Epithelial cell of esophagus (primary cell): Measurements from ENCODE around the gene ZNF442.
"Not testable (repeated sequence)": the region's sequence is repeated elsewhere in the genome, so short reads cannot be mapped to it uniquely, and the experiment has no call there.

Experiments
- DNase-seq: peaks from one replicate; pipeline ENCODE4 v3.0.0; 2010; ENCODE audit warnings: low read depth
- H3K4me3 ChIP-seq: 2 replicates; pipeline ENCODE4 v1.5.1; 2011; ENCODE audit warnings: mild to moderate bottlenecking, low read length, control low read depth
- CTCF ChIP-seq: IDR thresholded peaks from 2 replicates; pipeline ENCODE4 v1.5.1; 2011; ENCODE audit warnings: low read depth, mild to moderate bottlenecking, low read length, control low read depth, inconsistent platforms; ENCODE audit not compliant: insufficient read depth; ENCODE audit errors: missing control alignments

ZNF442 gene

GRCh38 chr19:12365236-12366162, at the start of gene ZNF442:
Gene ZNF442, minus strand, starts transcription at chr19:12365683. Its CDS starts 2,052 bp downstream, at chr19:12363631.
- peak; percentile 94 for DNase-seq
- peak within 1 kb of the TSS; percentile 67 for H3K4me3 ChIP-seq
- peak; percentile 65 for TF ChIP-seq CTCF

- no peak for TF ChIP-seq CTCF
- H3K4me3 ChIP-seq = no peak overlapping the region
- no peak for DNase-seq
Measured at GRCh38 chr19:12411893-12412292, 46.4 kb upstream of the ZNF442 start.

- H3K4me3 ChIP-seq = peak within 1 kb of the TSS; percentile 71
- no peak for TF ChIP-seq CTCF
- peak; percentile 100 for DNase-seq
Measured at GRCh38 chr19:12400633-12401502, 35.4 kb upstream of the ZNF442 start, which contains the start of gene ZNF799. Gene ZNF799, minus strand, starts transcription at chr19:12401271. Its CDS starts 201 bp downstream, at chr19:12401070.

- H3K4me3 ChIP-seq = peak overlapping the region; percentile 71
- DNase-seq = peak; percentile 42
Measured at GRCh38 chr19:12399901-12400632, 34.6 kb upstream of the ZNF442 start.

GRCh38 chr19:12391148-12391547, 25.7 kb upstream of the ZNF442 start:
- not testable (repeated sequence) for DNase-seq, H3K4me3 ChIP-seq

- H3K4me3 ChIP-seq, DNase-seq: not testable (repeated sequence)
Measured at GRCh38 chr19:12386365-12386764, 20.9 kb upstream of the ZNF442 start.

- no peak for TF ChIP-seq CTCF
- DNase-seq = no peak
- H3K4me3 ChIP-seq = no peak overlapping the region
Measured at GRCh38 chr19:12380444-12380737, 14.9 kb upstream of the ZNF442 start.
